ENCODE measurements around the gene CUTA.

The CUTA gene

DNA sequence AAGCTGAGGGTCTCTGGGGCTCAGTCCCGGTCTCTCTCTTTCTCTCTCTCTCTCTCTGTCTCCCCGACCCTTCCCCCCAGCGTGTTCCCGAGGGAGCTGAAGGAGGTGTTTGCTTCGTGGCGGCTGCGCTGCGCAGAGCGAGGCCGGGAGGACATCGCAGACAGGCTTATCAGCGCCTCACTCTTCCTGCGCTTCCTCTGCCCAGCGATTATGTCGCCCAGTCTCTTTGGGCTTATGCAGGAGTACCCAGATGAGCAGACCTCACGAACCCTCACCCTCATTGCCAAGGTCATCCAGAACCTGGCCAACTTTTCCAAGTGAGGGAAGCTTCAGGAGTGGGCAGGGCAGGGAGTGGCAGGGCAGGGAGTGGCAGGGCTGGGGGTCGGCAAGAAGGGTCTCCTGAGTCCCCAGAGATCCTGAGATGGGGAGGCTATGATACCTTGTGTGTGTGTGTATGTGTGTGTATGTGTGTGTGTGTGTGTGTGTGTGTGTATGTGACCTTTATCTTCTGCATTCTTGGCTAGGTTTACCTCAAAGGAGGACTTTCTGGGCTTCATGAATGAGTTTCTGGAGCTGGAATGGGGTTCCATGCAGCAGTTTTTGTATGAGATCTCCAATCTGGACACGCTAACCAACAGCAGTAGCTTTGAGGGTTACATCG, 22.9 kb upstream of the CUTA start:
- ChIA-PET CTCF (interaction anchor here (0.8 to 2.6 kb wide), 4 partner anchors 9 to 51 kb away, joined by 3 to 6 read pairs (median 4); partner anchors contain the start of gene ZBTB9), POLR2A (no interaction called here)
- TF ChIP-seq, protein P1, sequence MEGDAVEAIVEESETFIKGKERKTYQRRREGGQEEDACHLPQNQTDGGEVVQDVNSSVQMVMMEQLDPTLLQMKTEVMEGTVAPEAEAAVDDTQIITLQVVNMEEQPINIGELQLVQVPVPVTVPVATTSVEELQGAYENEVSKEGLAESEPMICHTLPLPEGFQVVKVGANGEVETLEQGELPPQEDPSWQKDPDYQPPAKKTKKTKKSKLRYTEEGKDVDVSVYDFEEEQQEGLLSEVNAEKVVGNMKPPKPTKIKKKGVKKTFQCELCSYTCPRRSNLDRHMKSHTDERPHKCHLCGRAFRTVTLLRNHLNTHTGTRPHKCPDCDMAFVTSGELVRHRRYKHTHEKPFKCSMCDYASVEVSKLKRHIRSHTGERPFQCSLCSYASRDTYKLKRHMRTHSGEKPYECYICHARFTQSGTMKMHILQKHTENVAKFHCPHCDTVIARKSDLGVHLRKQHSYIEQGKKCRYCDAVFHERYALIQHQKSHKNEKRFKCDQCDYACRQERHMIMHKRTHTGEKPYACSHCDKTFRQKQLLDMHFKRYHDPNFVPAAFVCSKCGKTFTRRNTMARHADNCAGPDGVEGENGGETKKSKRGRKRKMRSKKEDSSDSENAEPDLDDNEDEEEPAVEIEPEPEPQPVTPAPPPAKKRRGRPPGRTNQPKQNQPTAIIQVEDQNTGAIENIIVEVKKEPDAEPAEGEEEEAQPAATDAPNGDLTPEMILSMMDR (IDR thresholded peaks at IDR 0.05; ENCODE audit: control extremely low read depth, extremely low read depth, low read depth, missing control alignments): no peak
- no peak for DNase-seq (ENCODE audit: extremely low spot score)

DNA sequence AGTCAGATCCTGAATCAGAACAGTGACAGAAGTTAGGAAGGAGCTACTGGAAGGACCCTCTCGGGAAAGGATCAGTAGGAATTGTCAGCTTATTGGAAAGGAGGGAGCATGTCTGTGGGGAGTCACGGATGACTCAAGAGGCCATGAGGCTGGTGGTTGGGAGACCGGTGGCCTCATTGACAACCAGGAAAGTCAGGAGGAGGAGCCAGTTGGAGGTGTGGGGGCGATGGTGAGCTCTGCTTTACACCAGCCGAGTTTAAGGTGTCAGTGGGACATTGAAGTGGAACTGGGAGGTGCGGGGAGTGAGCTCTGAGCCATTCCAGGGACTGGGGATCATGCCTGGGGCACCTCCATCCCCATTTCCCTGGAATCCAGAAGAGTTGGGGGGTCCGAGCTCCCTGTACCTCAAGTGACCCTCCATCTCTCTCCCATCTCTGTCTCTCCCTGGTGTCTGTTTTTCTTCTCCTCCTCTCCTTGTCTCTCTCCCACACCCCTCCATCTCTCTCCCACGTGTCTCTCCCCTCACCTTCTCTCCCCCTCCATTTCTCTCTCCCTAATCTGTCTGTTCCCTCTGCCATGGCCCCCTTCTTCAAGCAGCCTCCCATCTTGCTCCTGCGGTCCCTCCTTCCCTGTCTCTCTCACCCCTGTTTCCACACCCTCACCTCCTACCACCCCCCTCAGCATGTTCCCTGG, 22.2 kb upstream of the CUTA start:
- TF ChIP-seq, protein P1 (IDR thresholded peaks at IDR 0.05; ENCODE audit: control extremely low read depth, extremely low read depth, low read depth, missing control alignments): no peak
- CTCF ChIA-PET: interaction anchor here (0.8 to 2.2 kb wide), 5 partner anchors 10 to 260 kb away, joined by 3 to 6 read pairs (median 3); partner anchors contain the start of gene ZBTB9
- POLR2A ChIA-PET: no interaction called here
- no peak for DNase-seq (ENCODE audit: extremely low spot score)

DNA sequence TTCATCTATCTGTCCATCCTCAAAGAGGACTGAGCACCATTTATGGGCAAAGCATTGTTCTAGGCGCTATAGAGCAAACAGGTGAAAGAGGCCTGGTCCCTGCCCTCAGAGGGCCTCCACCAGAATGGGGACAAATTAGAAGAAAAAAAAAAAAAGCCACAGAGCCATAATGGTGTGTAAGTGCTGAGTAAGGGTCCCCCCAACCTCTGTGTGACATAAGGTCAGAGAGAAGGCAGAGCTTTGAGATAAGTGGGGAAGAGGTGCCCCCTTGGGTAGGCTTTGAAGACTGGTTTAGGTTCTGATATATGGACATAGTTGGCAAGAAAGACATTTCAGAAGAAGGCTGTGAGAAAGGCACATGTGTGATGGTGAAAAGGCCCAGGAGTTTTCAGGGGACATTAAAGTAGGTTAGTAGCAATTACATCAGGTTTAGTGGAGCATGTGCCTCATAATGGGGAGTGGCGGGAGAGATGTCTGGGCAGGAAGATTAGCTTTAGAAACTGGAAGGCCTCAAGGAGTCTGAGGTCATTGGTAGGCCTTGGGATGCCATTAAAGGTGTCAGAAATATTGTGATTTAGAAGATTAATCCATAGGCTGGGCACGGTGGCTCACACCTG, 21.2 kb upstream of the CUTA start:
- ChIA-PET POLR2A (no interaction called here), CTCF (interaction anchor here (1.0 to 2.2 kb wide), 3 partner anchors 9 to 261 kb away, joined by 3 to 6 read pairs (median 3); no protein-coding TSS in a partner anchor)
- TF ChIP-seq, protein P1 (IDR thresholded peaks at IDR 0.05; ENCODE audit: control extremely low read depth, extremely low read depth, low read depth, missing control alignments): no peak
- DNase-seq (ENCODE audit: extremely low spot score): no peak

DNA sequence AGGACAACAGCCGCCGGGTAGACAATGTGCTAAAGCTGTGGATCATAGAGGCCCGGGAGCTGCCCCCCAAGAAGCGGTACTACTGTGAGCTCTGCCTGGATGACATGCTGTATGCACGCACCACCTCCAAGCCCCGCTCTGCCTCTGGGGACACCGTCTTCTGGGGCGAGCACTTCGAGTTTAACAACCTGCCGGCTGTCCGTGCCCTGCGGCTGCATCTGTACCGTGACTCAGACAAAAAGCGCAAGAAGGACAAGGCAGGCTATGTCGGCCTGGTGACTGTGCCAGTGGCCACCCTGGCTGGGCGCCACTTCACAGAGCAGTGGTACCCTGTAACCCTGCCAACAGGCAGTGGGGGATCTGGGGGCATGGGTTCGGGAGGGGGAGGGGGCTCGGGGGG, 19.8 kb upstream of the CUTA start:
- ChIA-PET CTCF (no interaction called here), POLR2A (no interaction called here)
- no peak for DNase-seq (ENCODE audit: extremely low spot score)
- TF ChIP-seq, protein P1 (IDR thresholded peaks at IDR 0.05; ENCODE audit: control extremely low read depth, extremely low read depth, low read depth, missing control alignments): no peak

DNA sequence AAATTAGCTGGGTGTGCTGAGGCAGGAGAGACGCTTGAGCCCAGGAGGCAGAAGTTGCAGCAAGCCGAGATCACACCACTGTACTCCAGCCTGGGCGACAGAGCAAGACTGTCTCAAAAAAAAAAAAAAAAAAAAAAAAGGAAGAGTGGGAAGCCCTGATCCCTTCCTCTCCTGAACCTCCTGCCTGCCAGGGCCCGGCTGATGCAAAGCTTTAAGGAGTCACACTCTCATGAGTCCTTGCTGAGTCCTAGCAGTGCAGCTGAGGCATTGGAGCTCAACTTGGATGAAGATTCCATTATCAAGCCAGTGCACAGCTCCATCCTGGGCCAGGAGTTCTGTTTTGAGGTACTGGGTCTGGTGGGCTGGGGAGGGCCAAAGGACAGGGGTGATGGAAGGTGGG, 17.1 kb upstream of the CUTA start:
- DNase-seq (ENCODE audit: extremely low spot score): no peak
- CTCF ChIA-PET: interaction anchor here (2.0 kb wide), 1 partner anchor 9 kb away, joined by 8 read pairs; no protein-coding TSS in a partner anchor
- POLR2A ChIA-PET: interaction anchor here (0.6 kb wide), 1 partner anchor 156 kb away, joined by 4 read pairs; no protein-coding TSS in a partner anchor
- TF ChIP-seq, protein P1 (IDR thresholded peaks at IDR 0.05; ENCODE audit: control extremely low read depth, extremely low read depth, low read depth, missing control alignments): no peak

DNA sequence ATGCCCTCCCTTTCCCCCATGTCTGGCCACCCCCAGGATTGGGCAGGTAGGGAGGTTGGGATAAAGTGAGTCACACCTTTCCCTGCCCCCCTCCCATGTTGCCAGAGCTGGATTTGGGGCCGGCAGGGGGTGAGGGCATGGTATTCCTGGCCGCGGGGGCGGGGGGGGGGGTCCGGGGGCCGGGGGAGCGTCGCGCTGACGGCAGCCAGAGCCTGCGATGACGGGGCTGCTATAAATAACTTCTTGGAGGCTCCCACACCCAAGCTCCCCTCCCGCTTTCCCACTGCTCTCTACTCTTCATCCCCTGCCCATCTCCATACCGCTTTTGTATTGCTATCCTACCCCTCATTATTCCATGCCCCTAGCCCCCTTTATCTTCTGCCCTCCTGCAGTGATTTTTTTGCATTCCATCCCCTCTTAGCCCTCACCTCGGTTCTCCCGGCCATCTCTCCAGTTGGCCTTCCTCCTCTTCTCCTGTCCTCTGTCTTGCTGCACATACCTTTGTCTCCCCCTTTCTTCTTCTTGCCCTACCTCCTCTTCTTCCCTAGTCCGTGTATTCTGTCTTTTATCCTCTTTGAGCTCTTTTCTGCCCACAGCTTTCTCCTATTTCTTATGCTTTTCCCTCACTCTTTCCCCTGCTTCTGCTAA, 15.8 kb upstream of the CUTA start:
- ChIA-PET CTCF (interaction anchor here (1.0 kb wide), 1 partner anchor 10 kb away, joined by 3 read pairs; no protein-coding TSS in a partner anchor), POLR2A (no interaction called here)
- no peak for DNase-seq (ENCODE audit: extremely low spot score)
- TF ChIP-seq, protein P1 (IDR thresholded peaks at IDR 0.05; ENCODE audit: control extremely low read depth, extremely low read depth, low read depth, missing control alignments): no peak

Data from GM10248 (cell line).